VCaP (cell line): Measurements from ENCODE around the gene MMP25.
A peak's percentile ranks its signal among the peaks of the same experiment; 100 is the strongest.

Source experiments
- H3K27ac ChIP-seq: fragments of 450-650 bp; 2 replicates; pipeline ENCODE4 v1.5.1; 2017
- TF ChIP-seq, protein P1 (sequence below): fragments of 450-650 bp; conservative IDR thresholded peaks from 2 replicates; pipeline ENCODE4 v1.5.1; 2017; ENCODE audit warnings: mild to moderate bottlenecking, moderate library complexity

MMP25 gene

DNA sequence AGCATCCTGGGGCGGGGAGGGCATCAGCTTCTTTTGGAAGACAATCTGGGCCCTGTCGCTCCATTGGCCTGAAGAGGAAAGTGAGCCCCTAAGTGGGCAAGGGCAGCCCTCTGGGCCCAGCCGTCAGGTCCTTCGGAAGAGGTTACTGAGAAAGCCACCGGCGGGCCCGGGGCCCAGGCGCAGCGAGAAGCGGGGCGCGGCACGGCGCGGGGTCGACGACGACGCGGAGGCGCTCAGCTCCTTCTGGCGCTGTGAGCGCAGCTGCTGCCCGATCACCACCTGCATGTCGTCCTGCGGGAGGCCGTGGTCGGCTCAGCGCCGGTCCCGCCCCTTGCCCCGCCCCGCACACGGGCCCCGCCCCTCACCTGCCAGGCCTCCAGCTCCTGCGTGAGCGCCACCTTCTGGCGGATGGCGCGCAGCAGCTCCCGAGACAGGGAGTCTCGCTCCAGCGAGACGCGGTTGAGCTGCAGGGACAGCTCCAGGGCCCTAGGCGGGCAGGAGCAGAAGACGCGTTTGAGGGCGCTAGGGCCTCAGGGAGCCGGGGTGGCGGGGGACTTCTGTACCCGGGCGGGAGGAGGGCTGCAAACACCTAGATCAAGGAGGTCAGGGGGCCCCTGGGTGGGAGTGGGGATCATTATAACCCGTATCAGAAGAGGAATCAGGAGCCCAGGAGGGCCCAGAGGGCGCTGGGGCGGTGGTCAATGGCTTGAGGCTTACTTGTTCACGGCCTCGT, 18.2 kb upstream of the MMP25 start:
- H3K27ac ChIP-seq = peak overlapping the region; percentile 46
- TF ChIP-seq, protein P1, sequence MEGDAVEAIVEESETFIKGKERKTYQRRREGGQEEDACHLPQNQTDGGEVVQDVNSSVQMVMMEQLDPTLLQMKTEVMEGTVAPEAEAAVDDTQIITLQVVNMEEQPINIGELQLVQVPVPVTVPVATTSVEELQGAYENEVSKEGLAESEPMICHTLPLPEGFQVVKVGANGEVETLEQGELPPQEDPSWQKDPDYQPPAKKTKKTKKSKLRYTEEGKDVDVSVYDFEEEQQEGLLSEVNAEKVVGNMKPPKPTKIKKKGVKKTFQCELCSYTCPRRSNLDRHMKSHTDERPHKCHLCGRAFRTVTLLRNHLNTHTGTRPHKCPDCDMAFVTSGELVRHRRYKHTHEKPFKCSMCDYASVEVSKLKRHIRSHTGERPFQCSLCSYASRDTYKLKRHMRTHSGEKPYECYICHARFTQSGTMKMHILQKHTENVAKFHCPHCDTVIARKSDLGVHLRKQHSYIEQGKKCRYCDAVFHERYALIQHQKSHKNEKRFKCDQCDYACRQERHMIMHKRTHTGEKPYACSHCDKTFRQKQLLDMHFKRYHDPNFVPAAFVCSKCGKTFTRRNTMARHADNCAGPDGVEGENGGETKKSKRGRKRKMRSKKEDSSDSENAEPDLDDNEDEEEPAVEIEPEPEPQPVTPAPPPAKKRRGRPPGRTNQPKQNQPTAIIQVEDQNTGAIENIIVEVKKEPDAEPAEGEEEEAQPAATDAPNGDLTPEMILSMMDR = peak; percentile 90

DNA sequence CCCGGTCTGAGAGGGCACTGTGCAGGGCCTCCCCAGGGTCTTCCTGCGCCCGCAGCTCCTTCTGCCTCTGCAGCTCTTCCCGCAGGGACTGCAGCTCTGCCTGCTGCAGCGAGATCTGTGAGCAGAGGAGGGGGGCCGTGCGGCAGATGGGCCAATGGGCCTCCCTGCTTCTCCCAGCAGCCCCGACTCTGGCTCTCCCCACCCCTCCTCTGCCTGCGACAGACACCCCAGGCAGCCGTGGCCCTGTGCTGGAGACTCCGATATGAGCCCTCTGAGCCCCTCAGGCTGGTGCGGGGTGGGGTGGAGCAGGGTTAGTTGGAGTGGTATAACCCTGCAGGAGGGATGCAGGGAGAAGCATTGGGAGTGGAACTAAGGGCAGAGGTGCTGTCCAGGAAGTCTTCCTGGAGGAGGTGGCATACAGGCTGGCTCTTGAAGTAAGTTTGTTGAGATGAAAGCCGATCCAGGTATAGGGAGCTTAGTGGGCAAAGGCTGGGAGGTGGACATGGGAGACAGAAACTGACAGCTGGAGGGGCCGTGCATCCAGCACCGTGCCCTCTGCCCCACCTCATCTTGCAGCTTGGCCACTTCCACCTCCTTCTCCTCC, 17.5 kb upstream of the MMP25 start:
- TF ChIP-seq, protein P1 = no peak
- no peak overlapping the region for H3K27ac ChIP-seq

DNA sequence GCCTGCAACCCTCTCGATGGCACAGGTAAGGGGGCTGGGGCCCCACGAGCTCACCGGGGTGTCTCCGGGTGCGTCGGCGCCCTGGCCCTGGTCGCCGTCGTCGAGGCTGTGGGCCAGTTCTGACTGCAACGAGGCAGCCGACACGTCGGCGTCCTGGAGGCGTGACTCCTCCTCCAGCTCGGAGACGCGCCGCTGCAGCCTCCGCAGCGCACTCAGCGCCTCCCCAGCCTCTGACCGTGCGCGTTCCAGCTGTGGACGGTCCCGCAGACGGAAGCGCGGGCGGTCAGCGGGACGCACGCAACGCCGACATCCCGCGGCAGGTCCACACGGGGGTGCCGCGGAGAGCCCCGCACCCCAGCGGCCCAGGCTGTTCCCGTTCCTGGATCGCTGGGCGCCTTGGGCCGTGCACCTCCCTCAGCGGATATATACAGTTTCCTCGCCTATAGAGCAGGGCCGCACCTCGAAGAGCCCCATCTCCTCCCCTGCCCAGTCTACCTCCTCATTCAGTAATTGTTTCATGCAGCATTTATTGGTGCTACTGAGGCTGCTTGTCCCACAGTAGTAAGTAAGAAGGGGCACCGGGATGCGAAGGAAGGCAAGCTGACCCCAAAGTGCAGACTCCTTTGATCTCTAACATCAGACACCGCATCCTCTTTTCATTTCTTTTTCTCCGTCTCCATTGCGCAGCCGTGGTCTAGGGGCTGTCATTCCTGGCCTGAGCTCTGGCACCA, 16.7 kb upstream of the MMP25 start:
- TF ChIP-seq, protein P1 = no peak

DNA sequence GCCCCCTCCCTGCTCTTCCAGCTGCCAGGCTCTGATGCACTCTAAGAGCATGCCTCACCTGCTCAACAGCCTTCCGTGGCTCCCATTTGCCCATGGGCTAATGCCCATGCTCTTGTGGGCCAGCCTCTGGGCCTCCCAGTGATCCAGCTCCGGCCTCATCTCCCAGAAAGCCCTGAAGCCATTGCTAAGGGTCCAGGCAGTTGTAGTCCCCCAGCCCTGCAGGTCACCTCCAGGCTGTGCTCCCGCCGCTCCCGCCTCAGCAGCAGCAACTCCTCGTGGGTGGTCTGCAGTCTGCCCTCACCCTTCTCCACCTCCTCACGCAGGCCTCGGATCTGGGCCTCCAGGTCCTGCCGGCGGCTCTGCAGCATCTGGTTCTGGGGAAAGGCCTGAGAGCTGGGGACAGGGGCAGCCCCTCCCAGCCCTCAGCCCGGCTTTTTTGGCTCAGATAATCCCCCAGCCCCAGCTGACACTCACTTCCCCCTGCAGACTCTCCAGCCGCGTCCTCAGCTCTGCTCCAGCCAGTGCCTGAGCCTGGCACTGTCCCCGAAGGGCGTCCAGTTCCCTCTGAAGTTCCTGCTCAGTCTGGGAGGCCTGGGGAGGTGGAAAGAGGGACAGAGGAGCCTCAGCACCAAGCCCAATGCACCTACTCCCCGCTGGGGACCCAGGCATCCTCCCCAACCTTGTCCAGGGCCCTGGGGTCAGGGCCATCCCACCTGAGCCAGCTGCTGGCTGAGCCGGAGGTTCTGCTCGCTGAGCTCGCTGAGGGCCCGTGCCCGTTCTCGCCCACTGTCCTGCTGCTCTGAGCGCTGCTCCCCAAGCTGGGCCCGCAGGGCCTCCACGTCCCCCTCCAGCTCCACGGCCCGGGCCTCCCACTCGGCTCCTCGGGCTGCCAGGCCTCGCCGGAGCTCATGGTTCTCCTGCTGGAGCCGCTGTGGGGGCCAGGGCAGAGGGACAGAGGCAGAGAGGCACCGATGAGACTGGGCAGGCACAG, 15.8 kb upstream of the MMP25 start:
- H3K27ac ChIP-seq = no peak overlapping the region

More for the DNA sequence above, 16.7 kb upstream of the MMP25 start:
- H3K27ac ChIP-seq = no peak overlapping the region

DNA sequence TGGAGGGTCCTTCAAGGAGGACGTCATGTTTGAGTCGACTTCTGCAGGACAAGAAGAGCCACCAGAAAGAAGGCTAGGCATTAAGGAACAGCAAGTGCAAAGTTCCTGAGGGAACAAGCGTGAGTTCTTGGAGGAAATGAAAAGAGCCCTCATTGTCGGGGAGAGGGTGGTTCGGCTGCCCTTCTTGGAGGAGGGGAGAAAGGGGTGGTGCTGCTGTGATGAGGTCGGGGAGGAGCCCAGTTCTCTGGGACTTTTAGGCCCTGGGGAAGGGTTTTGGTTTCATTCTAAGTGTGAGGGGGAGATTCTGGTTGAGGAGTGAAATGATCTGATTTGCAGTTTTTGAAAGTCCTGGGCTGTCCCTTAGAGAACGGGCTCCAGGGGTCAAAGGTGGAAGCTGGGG, 13.7 kb upstream of the MMP25 start:
- TF ChIP-seq, protein P1 = no peak
- no peak overlapping the region for H3K27ac ChIP-seq

More for the DNA sequence above, 15.8 kb upstream of the MMP25 start:
- TF ChIP-seq, protein P1 = no peak

DNA sequence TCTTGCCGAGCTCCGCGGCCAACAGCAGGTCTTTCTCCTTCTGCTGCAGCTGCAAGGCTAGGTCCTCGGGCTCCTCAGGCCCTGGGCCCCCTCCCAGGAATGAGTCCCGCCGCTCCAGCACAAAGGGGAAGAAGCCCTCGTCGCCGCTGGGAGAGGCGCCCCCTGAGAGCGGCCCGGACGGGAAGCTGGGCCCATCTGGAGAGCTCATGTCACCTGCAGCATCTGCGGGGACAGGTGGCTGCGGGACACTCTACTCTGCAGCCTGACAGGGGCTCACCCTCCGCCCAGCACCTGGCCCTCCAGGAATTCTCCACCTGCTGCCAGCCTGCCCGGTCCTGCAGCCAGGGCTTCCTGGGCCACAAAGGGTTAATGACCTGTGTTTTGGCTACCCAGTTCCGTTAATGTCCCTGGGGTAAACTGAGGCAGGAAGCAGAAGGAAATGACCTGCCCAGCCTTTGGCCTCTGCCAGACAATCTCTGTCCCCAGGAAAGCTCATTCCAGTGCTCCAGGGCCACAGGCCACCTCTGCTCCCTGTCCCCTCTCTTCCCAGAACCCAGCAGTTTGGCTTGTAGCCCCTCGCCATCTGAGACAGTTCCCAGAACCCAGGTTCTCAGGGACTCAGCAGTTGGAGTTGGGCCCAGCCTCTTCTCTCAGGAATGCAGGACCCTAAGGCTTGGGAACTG, 10.9 kb upstream of the MMP25 start:
- TF ChIP-seq, protein P1 = no peak
- no peak overlapping the region for H3K27ac ChIP-seq
